H1 (cell line): ENCODE results near the gene PRR16. TPM values are rescaled to one million over a fixed set of nuclear protein-coding genes. Genes with fewer than 3 reads are reported as not detected.

Experiments
- CTCF ChIA-PET: fragments of 300-600 bp; sonication (Branson Sonifier 250); formaldehyde crosslinking; loops from one replicate; lab custom pipeline; 2021; ENCODE audit not compliant: partially characterized antibody; lab: Charles Lee
- POLR2A ChIA-PET: fragments of 300-600 bp; sonication (Branson Sonifier 250); formaldehyde crosslinking; loops from one replicate; lab custom pipeline; 2021; ENCODE audit warnings: inconsistent platforms; ENCODE audit not compliant: partially characterized antibody; lab: Charles Lee
- DNase-seq, 2 experiments: peaks; one replicate each; pipeline versions ENCODE4 v3.0.0 to v3.0.0-alpha.2; 2010 to 2022; ENCODE audit warnings: low spot score in 2 of 2, low read depth in 1 of 2, mixed read lengths in 1 of 2
- FAIRE-seq: peaks from 2 replicates; lab custom pipeline; 2011; peaks lifted over from hg19 to GRCh38; lab: Jason Lieb, UNC
- H2AFZ ChIP-seq: 2 replicates; pipeline ENCODE4 v1.8.1; 2012; ENCODE audit warnings: low read length, inconsistent platforms
- H2AK5ac ChIP-seq: 2 replicates; pipeline ENCODE4 v1.6.1; 2013; ENCODE audit warnings: low read depth, low read length
- H2BK120ac ChIP-seq: replicated peaks from 2 replicates; pipeline ENCODE3; 2013; ENCODE audit warnings: low read depth, low read length, inconsistent platforms
- H2BK12ac ChIP-seq: 2 replicates; pipeline ENCODE4 v1.6.1; 2013; ENCODE audit warnings: low read depth, low read length
- H2BK15ac ChIP-seq: 2 replicates; pipeline ENCODE4 v1.6.1; 2013; ENCODE audit warnings: low read length
- H2BK20ac ChIP-seq: 2 replicates; pipeline ENCODE4 v1.6.1; 2013; ENCODE audit warnings: low read length
- H2BK5ac ChIP-seq: 2 replicates; pipeline ENCODE4 v1.6.1; 2013; ENCODE audit warnings: low read depth, low read length
- H3K14ac ChIP-seq: 2 replicates; pipeline ENCODE4 v1.6.1; 2013; ENCODE audit warnings: inconsistent platforms; ENCODE audit not compliant: insufficient read length
- H3K18ac ChIP-seq: 2 replicates; pipeline ENCODE4 v1.6.1; 2013; ENCODE audit warnings: low read length; ENCODE audit errors: extremely low read depth
- H3K23ac ChIP-seq: 2 replicates; pipeline ENCODE4 v1.6.1; 2013; ENCODE audit warnings: inconsistent platforms; ENCODE audit not compliant: insufficient read length
- H3K23me2 ChIP-seq: 2 replicates; pipeline ENCODE4 v1.6.1; 2013; ENCODE audit warnings: low read depth, low read length
- H3K27ac ChIP-seq: 2 replicates; pipeline ENCODE4 v1.6.1; 2011; ENCODE audit warnings: low read depth, low read length, inconsistent platforms
- H3K27me3 ChIP-seq, 4 experiments: replicated peaks in 1 of 4; 1 replicate in 1 of 4; 2 replicates in 3 of 4; pipeline versions ENCODE4 v1.6.1 to v1.8.1; 2011 to 2013; ENCODE audit warnings: low read length in 3 of 4, mild to moderate bottlenecking in 3 of 4, inconsistent platforms in 2 of 4, mixed read lengths in 2 of 4, moderate library complexity in 1 of 4; ENCODE audit not compliant: control insufficient read depth in 3 of 4, insufficient read depth in 3 of 4; ENCODE audit errors: extremely low read depth in 1 of 4
- H3K36me3 ChIP-seq, 4 experiments: 2 replicates each; pipeline versions ENCODE4 v1.6.1 to v1.8.1; 2011 to 2013; ENCODE audit warnings: mild to moderate bottlenecking in 4 of 4, low read length in 3 of 4, moderate library complexity in 2 of 4, control low read depth in 1 of 4, inconsistent platforms in 1 of 4; ENCODE audit not compliant: insufficient read depth in 4 of 4, control insufficient read depth in 2 of 4
- H3K4ac ChIP-seq: replicated peaks from 2 replicates; pipeline ENCODE3; 2013; ENCODE audit warnings: low read length, low read depth, mixed read lengths, inconsistent platforms; ENCODE audit not compliant: insufficient read length
- H3K4me1 ChIP-seq, 4 experiments: replicated peaks in 1 of 4; 1 replicate in 1 of 4; 2 replicates in 3 of 4; pipeline versions ENCODE4 v1.6.1 to v1.8.1; 2011 to 2013; ENCODE audit warnings: low read length in 3 of 4, inconsistent platforms in 2 of 4, mixed read lengths in 1 of 4; ENCODE audit not compliant: insufficient read depth in 4 of 4, control insufficient read depth in 3 of 4
- H3K4me2 ChIP-seq, 2 experiments: 2 replicates each; pipeline versions ENCODE4 v1.6.1 to v1.8.1; 2011 to 2013; ENCODE audit warnings: low read depth in 2 of 2, low read length in 2 of 2, control low read depth in 1 of 2, inconsistent platforms in 1 of 2, mild to moderate bottlenecking in 1 of 2; ENCODE audit not compliant: insufficient read depth in 1 of 2
- H3K4me3 ChIP-seq, 4 experiments: fragments of 200-600, 300-600 bp in 1 of 4; sonication (generic), shearing (Covaris generic), sonication (Bioruptor Twin) in 1 of 4; 2 replicates each; pipeline versions ENCODE4 v1.5.1 to v1.8.1; 2011 to 2016; ENCODE audit warnings: low read length in 4 of 4, low read depth in 3 of 4, control low read depth in 2 of 4, inconsistent platforms in 2 of 4, mild to moderate bottlenecking in 2 of 4, mixed read lengths in 1 of 4, moderate library complexity in 1 of 4; ENCODE audit not compliant: insufficient read depth in 2 of 4; ENCODE audit errors: extremely low read depth in 1 of 4
- H3K56ac ChIP-seq: replicated peaks from 2 replicates; pipeline ENCODE3; 2013; ENCODE audit warnings: low read depth, mild to moderate bottlenecking, mixed read lengths, low read length, inconsistent platforms; ENCODE audit not compliant: insufficient read length
- H3K79me1 ChIP-seq: 2 replicates; pipeline ENCODE4 v1.6.1; 2013; ENCODE audit warnings: low read depth, low read length, control low read depth
- H3K79me2 ChIP-seq, 2 experiments: 2 replicates each; pipeline versions ENCODE4 v1.6.1 to v1.8.1; 2012 to 2013; ENCODE audit warnings: low read length in 2 of 2, mild to moderate bottlenecking in 2 of 2, inconsistent platforms in 1 of 2; ENCODE audit not compliant: insufficient read depth in 2 of 2, control insufficient read depth in 1 of 2
- H3K9ac ChIP-seq, 4 experiments: replicated peaks in 1 of 4; 1 replicate in 1 of 4; 2 replicates in 3 of 4; pipeline versions ENCODE4 v1.6.1 to v1.8.1; 2011 to 2013; ENCODE audit warnings: low read depth in 3 of 4, low read length in 3 of 4, control low read depth in 2 of 4, mild to moderate bottlenecking in 2 of 4, moderate library complexity in 2 of 4, inconsistent platforms in 1 of 4; ENCODE audit errors: extremely low read depth in 1 of 4
- H3K9me3 ChIP-seq, 2 experiments: 2 replicates each; pipeline versions ENCODE4 v1.6.1 to v1.8.1; 2012 to 2013; ENCODE audit warnings: mild to moderate bottlenecking in 2 of 2, moderate library complexity in 2 of 2, control low read depth in 1 of 2, inconsistent platforms in 1 of 2, low read depth in 1 of 2, low read length in 1 of 2, mixed read lengths in 1 of 2; ENCODE audit not compliant: insufficient read depth in 2 of 2
- H4K20me1 ChIP-seq, 2 experiments: replicated peaks in 1 of 2; 2 replicates each; pipeline versions ENCODE3 to v1.8.1; 2011 to 2013; ENCODE audit warnings: inconsistent platforms in 2 of 2, low read length in 2 of 2, mild to moderate bottlenecking in 1 of 2; ENCODE audit not compliant: insufficient read depth in 2 of 2, control insufficient read depth in 1 of 2
- H4K5ac ChIP-seq: 2 replicates; pipeline ENCODE4 v1.6.1; 2013; ENCODE audit warnings: low read length, low read depth, mixed read lengths, inconsistent platforms; ENCODE audit not compliant: insufficient read length
- H4K8ac ChIP-seq: 2 replicates; pipeline ENCODE4 v1.8.0; 2013; ENCODE audit warnings: mild to moderate bottlenecking, moderate library complexity, low read length, inconsistent platforms; ENCODE audit not compliant: insufficient read depth; ENCODE audit errors: extremely low read depth
- H4K91ac ChIP-seq: replicated peaks from 2 replicates; pipeline ENCODE3; 2013; ENCODE audit warnings: low read length, mixed read lengths, inconsistent platforms; ENCODE audit not compliant: insufficient read length
- CBX8 ChIP-seq: fragments of 300-800, 300-1000 bp; sonication (generic); IDR thresholded peaks from 2 replicates; pipeline ENCODE4 v1.7.1; 2016; ENCODE audit warnings: low read depth, low read length, borderline replicate concordance
- CREB1 ChIP-seq: IDR thresholded peaks from 2 replicates; pipeline ENCODE4 v1.6.1; 2012; ENCODE audit warnings: inconsistent platforms
- EGR1 ChIP-seq: IDR thresholded peaks from 2 replicates; pipeline ENCODE4 v1.6.1; 2011; ENCODE audit warnings: low read depth, low read length, borderline replicate concordance
- NANOG ChIP-seq: IDR thresholded peaks from 2 replicates; pipeline ENCODE4 v1.6.1; 2011; ENCODE audit warnings: low read length, low read depth, mild to moderate bottlenecking, inconsistent platforms; ENCODE audit not compliant: insufficient read depth, poor library complexity, severe bottlenecking
- RAD21 ChIP-seq, 2 experiments: IDR thresholded peaks in 1 of 2; conservative IDR thresholded peaks in 1 of 2; 2 replicates each; pipeline ENCODE4 v1.6.1; 2011; ENCODE audit warnings: low read depth in 2 of 2, low read length in 2 of 2, improper control_type of control experiment in 1 of 2, inconsistent platforms in 1 of 2, mild to moderate bottlenecking in 1 of 2, moderate library complexity in 1 of 2
- TCF12 ChIP-seq: IDR thresholded peaks from 2 replicates; pipeline ENCODE4 v1.6.1; 2011; ENCODE audit warnings: low read depth, mild to moderate bottlenecking, low read length
- WGBS, 2 experiments: shearing (Covaris generic) in 1 of 2; methylation state at CpG; one replicate each; pipeline versions ENCODE4 v1.1.6 to v1.1.7; 2013 to 2015; ENCODE audit warnings: low lambda C conversion rate in 2 of 2, mixed read lengths in 2 of 2, inconsistent platforms in 1 of 2, low coverage in 1 of 2, missing lambda C conversion rate in 1 of 2; ENCODE audit not compliant: insufficient replicate concordance in 2 of 2, insufficient coverage in 1 of 2, insufficient read length in 1 of 2; ENCODE audit errors: extremely low coverage in 1 of 2, missing lambda C conversion rate in 1 of 2; 5-methylcytosine and 5-hydroxymethylcytosine counted together
- long read RNA-seq, 2 experiments: library from RNA in 1 of 2; library from capped mRNA in 1 of 2; stranded (forward); transcript quantifications; one replicate each; pipeline ENCODE4 v2.0.0, GENCODE V29; 2021; ENCODE audit warnings: inconsistent platforms in 1 of 2
- polyA minus RNA-seq, 3 experiments: library from RNA; depleted of rRNA, polyadenylated mRNA; stranded (reverse); fragments of >200 nt; gene quantifications; 1 replicate in 2 of 3; 2 replicates in 1 of 3; pipeline ENCODE4 v1.2.3, GENCODE V29; 2011
- polyA plus RNA-seq, 7 experiments: library from polyadenylated mRNA; depleted of rRNA in 3 of 7; stranded (reverse) in 5 of 7; unstranded in 2 of 7; fragments of >200 nt in 5 of 7; fragments of 200-250 nt in 2 of 7; gene quantifications; 1 replicate in 5 of 7; 2 replicates in 1 of 7; 4 replicates in 1 of 7; pipeline versions ENCODE4 v1.2.1 to v1.2.3, GENCODE V29; 2011 to 2013; ENCODE audit warnings: missing spikeins in 2 of 7, mixed read lengths in 2 of 7
- total RNA-seq: library from RNA; stranded (reverse); fragmentation: NEBNext Ultra II Directional; extraction: Animal tissue kit (Norgen Biotek cat#: 25700); gene quantifications from 2 replicates; pipeline ENCODE4 v1.2.1, GENCODE V29; 2021
- TF ChIP-seq, protein P1 (sequence below), 3 experiments: IDR thresholded peaks; 1 replicate in 2 of 3; 2 replicates in 1 of 3; pipeline versions ENCODE4 v1.5.1 to v1.6.1; 2011; ENCODE audit warnings: low read length in 3 of 3, mild to moderate bottlenecking in 3 of 3, inconsistent platforms in 2 of 3, low read depth in 1 of 3, moderate library complexity in 1 of 3; ENCODE audit not compliant: insufficient read depth in 1 of 3; ENCODE audit errors: control extremely low read depth in 1 of 3

Gene PRR16
- total RNA-seq (0.73 and 1.0 TPM in 2 replicates), polyA plus RNA-seq (2011; rRNA removed) (1.3 and 1.6 TPM in 2 replicates), polyA minus RNA-seq (2011; rRNA and poly(A)+ RNA removed) (1.1 and 3.0 TPM in 2 replicates)
- polyA plus RNA-seq (2011; cell fraction: cytosol; rRNA removed): 1.9 TPM
- polyA plus RNA-seq (2011; cell fraction: nucleus; rRNA removed): 1.5 TPM
- polyA plus RNA-seq (2012, experiment 1 of 2): 1.0 to 2.0 TPM (median 1.5 TPM) in 4 replicates
- polyA plus RNA-seq (2012, experiment 2 of 2): 0.67 TPM
- polyA plus RNA-seq (2013, experiment 1 of 2): 0.53 TPM
- 0.59 TPM for polyA plus RNA-seq (2013, experiment 2 of 2)
- polyA minus RNA-seq (2011; cell fraction: cytosol; rRNA and poly(A)+ RNA removed): not detected
- polyA minus RNA-seq (2011; cell fraction: nucleus; rRNA and poly(A)+ RNA removed): 4.4 TPM
- long read RNA-seq, experiment 1: 0 reads
- long read RNA-seq, experiment 2: 0 reads

DNA sequence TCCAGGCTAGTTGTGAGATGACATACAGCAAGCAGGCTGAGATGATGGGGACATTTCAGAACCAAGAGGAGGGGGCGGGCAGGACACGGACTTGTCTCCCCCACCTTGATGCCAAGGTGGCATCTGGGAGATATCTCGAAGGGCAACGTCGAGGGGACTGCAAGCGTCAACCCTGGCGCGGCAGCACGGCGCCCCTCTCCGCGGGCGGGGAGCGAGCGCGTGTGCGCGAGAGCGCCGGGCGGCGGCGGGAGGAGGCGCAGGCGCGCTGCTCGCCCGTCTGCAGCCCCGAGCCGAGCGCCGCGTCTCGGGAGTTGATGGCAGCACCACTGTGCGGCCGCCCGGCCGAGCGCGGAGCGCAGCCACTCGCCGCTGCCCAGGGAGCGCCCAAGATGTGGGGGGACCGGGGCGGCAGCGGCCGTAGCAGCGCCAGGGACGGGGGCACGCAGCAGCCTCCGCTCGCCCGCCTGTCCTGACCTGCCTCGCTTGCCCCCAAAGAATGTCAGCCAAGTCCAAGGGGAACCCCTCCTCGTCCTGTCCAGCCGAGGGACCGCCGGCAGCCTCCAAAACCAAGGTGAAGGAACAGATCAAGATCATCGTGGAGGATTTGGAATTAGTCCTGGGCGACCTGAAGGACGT is at the start of gene PRR16:
PRR16 (plus strand) TSS at position 310 of the 636 bp plus-strand sequence.
- no peaks in the 10 kb centered on the region for H3K79me1 ChIP-seq
- 0 out of 2 replicates have a peak within 1 kb of the TSS, but pooled peaks have one; percentile 40 for H2BK12ac ChIP-seq
- H3K14ac ChIP-seq: no peak within 1 kb of the TSS
- H3K36me3 ChIP-seq: no peaks in the 10 kb centered on the region
- H4K8ac ChIP-seq: peak within 1 kb of the TSS; percentile 81
- no peak within 1 kb of the TSS for H2BK120ac ChIP-seq
- H3K27ac ChIP-seq: no peak within 1 kb of the TSS
- peaks cover 2 to 36% (median 24%) of the 10 kb centered on the region in 4 experiments for H3K27me3 ChIP-seq
- no peak within 1 kb of the TSS for H4K91ac ChIP-seq
- DNase-seq (peak; percentile 13 to 75), FAIRE-seq (no peak)
- no peaks in the 10 kb centered on the region for H4K20me1 ChIP-seq
- no peak within 1 kb of the TSS for H3K23ac ChIP-seq
- ChIA-PET POLR2A (no interaction called here), CTCF (interaction anchor here (1.2 kb wide), 1 partner anchor 11 kb away, joined by 3 read pairs; no protein-coding TSS in a partner anchor)
- peak within 1 kb of the TSS; percentile 48 to 66 (median 58) for H3K4me3 ChIP-seq
- H3K23me2 ChIP-seq: peaks cover 16% of the 10 kb centered on the region
- no peak within 1 kb of the TSS; the same call in 1 of the 2 replicates for H2BK15ac ChIP-seq
- H3K9ac ChIP-seq: peak within 1 kb of the TSS in 2 of 4 experiments; percentile 9 to 52; a peak in 3 of 7 replicates
- H3K18ac ChIP-seq: peak within 1 kb of the TSS; percentile 85; the same call in 1 of the 2 replicates
- peak within 1 kb of the TSS; percentile 88; the same call in 1 of the 2 replicates for H2BK20ac ChIP-seq
- H3K4me1 ChIP-seq: peaks cover 0 to 11% (median 1%) of the 10 kb centered on the region in 4 experiments; a peak in 3 of 7 replicates
- H2AFZ ChIP-seq: peak within 1 kb of the TSS; percentile 98
- H3K4me2 ChIP-seq: peak within 1 kb of the TSS; percentile 81 to 93
- no peak within 1 kb of the TSS for H2AK5ac ChIP-seq
- H3K9me3 ChIP-seq: no peaks in the 10 kb centered on the region
- no peak within 1 kb of the TSS for H4K5ac ChIP-seq
- no peak within 1 kb of the TSS for H3K56ac ChIP-seq
- H3K4ac ChIP-seq: peak within 1 kb of the TSS; percentile 8
- 2% methylated on average over 59 of the region's 62 CpGs; no CpG with 5 or more reads in 1 of the 2 experiments for WGBS, 2 experiments
- H3K79me2 ChIP-seq: no peaks in the 10 kb centered on the region
- H2BK5ac ChIP-seq: no peak within 1 kb of the TSS
- TF ChIP-seq EGR1 (no peak), RAD21 (IDR thresholded peaks at IDR 0.05 in 1 of 2, conservative IDR thresholded peaks at IDR 0.05 in 1 of 2; ENCODE audit: low read depth in 2 of 2, low read length in 2 of 2) (peak in 1 of 2 experiments; percentile 46; a peak in 2 of 4 replicates), TCF12 (no peak), NANOG (no peak), CREB1 (peak; percentile 60), CBX8 (no peak)
- TF ChIP-seq, protein P1, sequence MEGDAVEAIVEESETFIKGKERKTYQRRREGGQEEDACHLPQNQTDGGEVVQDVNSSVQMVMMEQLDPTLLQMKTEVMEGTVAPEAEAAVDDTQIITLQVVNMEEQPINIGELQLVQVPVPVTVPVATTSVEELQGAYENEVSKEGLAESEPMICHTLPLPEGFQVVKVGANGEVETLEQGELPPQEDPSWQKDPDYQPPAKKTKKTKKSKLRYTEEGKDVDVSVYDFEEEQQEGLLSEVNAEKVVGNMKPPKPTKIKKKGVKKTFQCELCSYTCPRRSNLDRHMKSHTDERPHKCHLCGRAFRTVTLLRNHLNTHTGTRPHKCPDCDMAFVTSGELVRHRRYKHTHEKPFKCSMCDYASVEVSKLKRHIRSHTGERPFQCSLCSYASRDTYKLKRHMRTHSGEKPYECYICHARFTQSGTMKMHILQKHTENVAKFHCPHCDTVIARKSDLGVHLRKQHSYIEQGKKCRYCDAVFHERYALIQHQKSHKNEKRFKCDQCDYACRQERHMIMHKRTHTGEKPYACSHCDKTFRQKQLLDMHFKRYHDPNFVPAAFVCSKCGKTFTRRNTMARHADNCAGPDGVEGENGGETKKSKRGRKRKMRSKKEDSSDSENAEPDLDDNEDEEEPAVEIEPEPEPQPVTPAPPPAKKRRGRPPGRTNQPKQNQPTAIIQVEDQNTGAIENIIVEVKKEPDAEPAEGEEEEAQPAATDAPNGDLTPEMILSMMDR (IDR thresholded peaks at IDR 0.05; ENCODE audit: control extremely low read depth in 1 of 3, insufficient read depth in 1 of 3, low read depth in 1 of 3, low read length in 3 of 3): peak; percentile 36 to 51 (median 42)
